CD4-positive, alpha-beta memory T cell (primary cell): ENCODE measurements around the gene MEGF11. TPM values are rescaled to one million over a fixed set of nuclear protein-coding genes. Genes with fewer than 3 reads are reported as not detected.
A peak's percentile ranks its signal among the peaks of the same experiment; 100 is the strongest.

ENCODE experiments used
- CTCF ChIA-PET: fragments of 350-600 bp; sonication (Branson Sonifier 250); formaldehyde crosslinking; loops from one replicate; lab custom pipeline; 2021; ENCODE audit warnings: inconsistent platforms; ENCODE audit not compliant: partially characterized antibody; lab: Charles Lee
- POLR2A ChIA-PET: fragments of 350-600 bp; sonication (Branson Sonifier 250); formaldehyde crosslinking; loops from one replicate; lab custom pipeline; 2021; ENCODE audit not compliant: partially characterized antibody; lab: Charles Lee
- DNase-seq, 5 donors: peaks; one replicate each; pipeline versions ENCODE4 v3.0.0 to v3.0.0-alpha.2; 2020 to 2022; ENCODE audit warnings: mixed read lengths in 1 of 5
- H3K27ac ChIP-seq: one replicate; pipeline ENCODE4 v1.7.0; 2013; ENCODE audit warnings: low read depth, low read length
- H3K27me3 ChIP-seq: 2 replicates; pipeline ENCODE4 v1.7.0; 2013; ENCODE audit warnings: mild to moderate bottlenecking, low read length, moderate library complexity; ENCODE audit not compliant: insufficient read depth
- H3K36me3 ChIP-seq: 2 replicates; pipeline ENCODE4 v1.7.0; 2013; ENCODE audit warnings: mild to moderate bottlenecking, low read length, moderate library complexity; ENCODE audit not compliant: insufficient read depth
- H3K4me1 ChIP-seq: 2 replicates; pipeline ENCODE4 v1.7.0; 2013; ENCODE audit warnings: mild to moderate bottlenecking, low read length, moderate library complexity; ENCODE audit not compliant: insufficient read depth
- H3K4me3 ChIP-seq, 2 donors: one replicate each; pipeline ENCODE4 v1.7.0; 2013; ENCODE audit warnings: low read length in 2 of 2, mild to moderate bottlenecking in 1 of 2
- H3K9me3 ChIP-seq, 2 donors: one replicate each; pipeline ENCODE4 v1.7.0; 2013; ENCODE audit warnings: low read length in 2 of 2, control low read depth in 1 of 2; ENCODE audit not compliant: control insufficient read depth in 1 of 2
- H3K27ac Mint-ChIP-seq, 7 donors: one replicate each; pipeline ENCODE4 v1.8.0; 2020 to 2021; ENCODE audit warnings: mixed read lengths in 7 of 7, mild to moderate bottlenecking in 6 of 7, inconsistent platforms in 3 of 7, moderate library complexity in 3 of 7
- H3K27me3 Mint-ChIP-seq, 2 donors: one replicate each; pipeline ENCODE4 v1.8.0; 2020 to 2021; ENCODE audit warnings: mixed read lengths in 2 of 2
- H3K36me3 Mint-ChIP-seq, 2 donors: one replicate each; pipeline ENCODE4 v1.8.0; 2020 to 2021; ENCODE audit warnings: mixed read lengths in 2 of 2, inconsistent platforms in 1 of 2, mild to moderate bottlenecking in 1 of 2
- H3K4me1 Mint-ChIP-seq, 4 donors: one replicate each; pipeline ENCODE4 v1.8.0; 2020 to 2021; ENCODE audit warnings: mixed read lengths in 4 of 4, mild to moderate bottlenecking in 1 of 4
- H3K4me3 Mint-ChIP-seq, 8 donors: one replicate each; pipeline ENCODE4 v1.8.0; 2020 to 2021; ENCODE audit warnings: mixed read lengths in 8 of 8, mild to moderate bottlenecking in 7 of 8, moderate library complexity in 6 of 8, inconsistent platforms in 3 of 8
- H3K9me3 Mint-ChIP-seq, 8 donors: one replicate each; pipeline ENCODE4 v1.8.0; 2020 to 2021; ENCODE audit warnings: mixed read lengths in 8 of 8, mild to moderate bottlenecking in 5 of 8, inconsistent platforms in 3 of 8, moderate library complexity in 1 of 8
- intact Hi-C: fragments of 100-400 bp; cut with micrococcal nuclease; formaldehyde crosslinking; loops from one replicate; pipeline ENCODE4 v1.15.1; 2023
- polyA plus RNA-seq, 2 donors: library from polyadenylated mRNA; unstranded; fragments of 300-500 nt; fragmentation: Illumina TruSeq; gene quantifications; one replicate each; pipeline ENCODE4 v1.2.3, GENCODE V29; 2021
- total RNA-seq, 2 experiments: library from RNA; stranded (reverse); gene quantifications; one replicate each; pipeline ENCODE4 v1.2.3, GENCODE V29; 2021

MEGF11 gene
- total and polyA plus RNA-seq, 4 experiments from 2014 or later, result 0.69 TPM; not detected in 3

GRCh38 chr15:66099950-66100671 is 153.4 kb downstream of the MEGF11 start:
- H3K27me3 ChIP-seq, result no peaks in the 10 kb centered on the region
- CTCF ChIA-PET, result no interaction called here
- H3K36me3 Mint-ChIP-seq, result no peaks in the 10 kb centered on the region
- H3K27me3 Mint-ChIP-seq, result peaks cover 2 to 8% of the 10 kb centered on the region in 2 donors
- H3K9me3 ChIP-seq, result no peaks in the 10 kb centered on the region
- intact Hi-C loops, result no loop called here
- H3K4me1 Mint-ChIP-seq, result peaks cover 0 to 6% (median 0%) of the 10 kb centered on the region in 4 donors
- H3K4me3 Mint-ChIP-seq, result no peak overlapping the region
- H3K27ac ChIP-seq, result no peak overlapping the region
- no peak for DNase-seq
- H3K9me3 Mint-ChIP-seq, result no peaks in the 10 kb centered on the region
- POLR2A ChIA-PET, result no interaction called here
- H3K27ac Mint-ChIP-seq, result no peak overlapping the region
- no peak overlapping the region for H3K4me3 ChIP-seq
- no peaks in the 10 kb centered on the region for H3K4me1 ChIP-seq
- no peaks in the 10 kb centered on the region for H3K36me3 ChIP-seq

DNA sequence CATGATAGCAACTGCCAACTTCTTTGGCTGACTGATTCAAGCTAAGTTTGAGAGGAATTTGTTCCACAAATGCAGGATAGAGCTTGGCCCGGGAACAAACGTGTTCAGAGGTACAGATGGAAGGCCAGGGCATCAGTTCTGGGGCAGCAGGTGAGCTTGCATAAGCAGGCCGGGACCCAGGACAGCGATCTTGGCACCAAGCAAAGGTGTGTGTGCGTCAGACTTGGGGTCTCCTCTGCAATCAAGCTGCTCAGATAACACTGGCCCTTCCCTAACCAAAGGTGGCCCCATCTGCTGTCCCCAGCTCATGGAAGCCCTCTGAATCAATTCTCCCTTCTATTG is 155.6 kb downstream of the MEGF11 start:
- no peak overlapping the region for H3K27ac Mint-ChIP-seq
- H3K27me3 Mint-ChIP-seq, result peaks cover 3 to 6% of the 10 kb centered on the region in 2 donors
- H3K36me3 Mint-ChIP-seq, result no peaks in the 10 kb centered on the region
- H3K4me3 ChIP-seq, result no peak overlapping the region
- H3K4me1 Mint-ChIP-seq, result peaks cover 0 to 6% (median 0%) of the 10 kb centered on the region in 4 donors
- POLR2A ChIA-PET, result no interaction called here
- no peaks in the 10 kb centered on the region for H3K27me3 ChIP-seq
- H3K9me3 ChIP-seq, result no peaks in the 10 kb centered on the region
- intact Hi-C loops, result no loop called here
- H3K9me3 Mint-ChIP-seq, result no peaks in the 10 kb centered on the region
- no peaks in the 10 kb centered on the region for H3K4me1 ChIP-seq
- H3K36me3 ChIP-seq, result no peaks in the 10 kb centered on the region
- H3K27ac ChIP-seq, result no peak overlapping the region
- no peak overlapping the region for H3K4me3 Mint-ChIP-seq
- CTCF ChIA-PET, result interaction anchor here (1.4 kb wide), 1 partner anchor 15 kb away, joined by 3 read pairs; no protein-coding TSS in a partner anchor
- DNase-seq, result no peak

DNA sequence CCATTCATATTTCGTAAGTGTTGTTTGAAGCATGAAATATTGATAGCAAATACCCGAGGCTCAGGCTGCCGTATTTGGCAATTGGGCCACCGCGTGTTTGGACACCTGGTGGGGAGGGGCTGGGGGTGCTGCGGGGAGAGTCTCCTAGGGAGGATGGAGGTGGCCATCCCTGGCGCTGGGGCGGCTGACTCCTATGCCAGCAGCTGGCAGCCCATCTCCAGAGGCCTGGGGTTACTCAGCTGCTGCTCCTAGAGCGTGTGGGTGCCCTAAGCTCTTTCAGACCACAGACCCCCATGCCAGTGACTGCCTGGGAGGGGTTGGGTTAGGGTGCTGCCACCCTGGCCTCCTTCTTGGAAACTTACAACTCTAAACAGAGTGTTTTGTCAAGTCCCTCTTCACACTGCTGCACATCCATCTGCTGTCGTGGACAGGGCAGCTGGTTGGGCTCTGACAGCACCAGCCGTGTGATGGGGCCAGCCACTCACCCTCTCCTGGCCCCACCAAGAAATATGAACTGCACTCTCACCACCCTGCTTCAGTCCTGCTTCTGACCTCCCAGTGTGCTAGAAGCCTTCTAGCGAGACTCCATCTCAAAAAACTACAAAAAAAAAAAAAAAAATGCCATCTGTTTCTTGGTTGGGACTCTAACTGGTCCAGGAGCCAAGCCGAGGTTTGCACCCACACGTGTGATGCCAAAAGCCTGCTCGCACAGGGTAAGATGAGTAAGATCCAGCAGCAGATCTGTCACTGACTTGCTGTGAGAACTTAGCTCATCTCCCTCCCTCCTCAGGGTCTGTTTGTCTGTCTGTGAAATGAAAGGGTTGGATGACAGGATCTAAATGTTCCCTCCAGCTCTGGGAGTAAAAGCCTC is 156.2 kb downstream of the MEGF11 start:
- H3K27ac ChIP-seq, result no peak overlapping the region
- CTCF ChIA-PET, result interaction anchor here (1.4 kb wide), 1 partner anchor 14 kb away, joined by 3 read pairs; no protein-coding TSS in a partner anchor

GRCh38 chr15:66096688-66097058 is 156.9 kb downstream of the MEGF11 start:
- Histone ChIP-seq H3K9me3 (no peaks in the 10 kb centered on the region), H3K36me3 (no peaks in the 10 kb centered on the region), H3K4me1 (no peaks in the 10 kb centered on the region), H3K4me3 (no peak overlapping the region), H3K27me3 (no peaks in the 10 kb centered on the region), H3K27ac (no peak overlapping the region)
- intact Hi-C loops, result no loop called here
- H3K27ac Mint-ChIP-seq, result no peak overlapping the region
- DNase-seq, result no peak
- peaks cover 5 to 6% of the 10 kb centered on the region in 2 donors for H3K27me3 Mint-ChIP-seq
- H3K4me3 Mint-ChIP-seq, result no peak overlapping the region
- peaks cover 0 to 6% (median 0%) of the 10 kb centered on the region in 4 donors for H3K4me1 Mint-ChIP-seq
- ChIA-PET POLR2A (no interaction called here), CTCF (interaction anchor here (1.4 kb wide), 1 partner anchor 13 kb away, joined by 3 read pairs; no protein-coding TSS in a partner anchor)
- H3K9me3 Mint-ChIP-seq, result no peaks in the 10 kb centered on the region
- no peaks in the 10 kb centered on the region for H3K36me3 Mint-ChIP-seq

More for the DNA sequence above, 156.2 kb downstream of the MEGF11 start:
- H3K4me1 ChIP-seq, result no peaks in the 10 kb centered on the region
- H3K9me3 ChIP-seq, result no peaks in the 10 kb centered on the region
- Mint-ChIP-seq H3K36me3 (no peaks in the 10 kb centered on the region), H3K27me3 (peaks cover 5 to 6% of the 10 kb centered on the region in 2 donors), H3K4me3 (no peak overlapping the region), H3K9me3 (no peaks in the 10 kb centered on the region), H3K4me1 (peaks cover 0 to 6% (median 0%) of the 10 kb centered on the region in 4 donors), H3K27ac (no peak overlapping the region)
- H3K27me3 ChIP-seq, result no peaks in the 10 kb centered on the region
- no peaks in the 10 kb centered on the region for H3K36me3 ChIP-seq
- no peak overlapping the region for H3K4me3 ChIP-seq
- intact Hi-C loops, result no loop called here
- POLR2A ChIA-PET, result no interaction called here
- DNase-seq, result no peak

DNA sequence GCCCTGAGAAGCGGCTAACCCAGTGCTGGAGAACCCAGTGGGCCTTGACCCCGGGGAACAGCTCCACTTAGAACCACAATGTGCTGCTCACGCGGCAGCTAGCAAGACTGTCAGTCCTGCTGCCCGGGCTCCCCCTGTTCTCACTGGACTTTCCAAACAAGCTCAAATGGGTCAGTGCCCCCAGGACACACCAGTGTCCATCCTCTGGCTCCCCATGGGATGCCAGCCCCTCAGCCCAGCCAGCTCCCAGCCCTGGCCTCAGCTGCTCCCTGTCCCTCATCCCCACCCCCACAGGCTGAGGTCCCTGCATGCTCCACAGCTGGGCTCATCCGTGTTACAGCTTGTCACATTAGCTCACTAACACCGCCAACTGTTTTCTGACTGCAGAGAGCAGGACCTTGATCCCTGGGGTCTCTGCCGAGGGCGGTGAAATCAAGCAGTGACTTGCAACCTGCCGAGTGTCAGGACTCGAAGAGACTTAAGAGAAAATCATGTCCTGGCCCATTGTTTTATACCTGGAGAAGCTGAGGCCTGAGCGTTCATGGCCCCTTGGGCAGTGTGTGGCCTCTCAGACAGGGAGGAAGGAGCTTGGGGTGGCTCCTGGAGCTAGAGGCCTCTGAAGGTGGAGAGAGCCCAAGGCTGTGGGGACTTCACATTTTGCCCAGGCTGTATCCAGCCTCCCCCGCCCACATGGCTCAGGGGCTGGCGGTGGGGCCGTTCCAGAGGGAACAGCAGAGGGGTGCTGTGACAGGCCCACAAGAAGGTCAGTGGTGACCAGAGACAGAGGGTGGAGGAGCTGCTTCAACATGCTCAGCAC is 157.5 kb downstream of the MEGF11 start:
- peak overlapping the region in 1 of 8 donors; percentile 59 for H3K4me3 Mint-ChIP-seq
- DNase-seq, result no peak
- Histone ChIP-seq H3K27ac (no peak overlapping the region), H3K36me3 (no peaks in the 10 kb centered on the region), H3K9me3 (no peaks in the 10 kb centered on the region), H3K4me3 (no peak overlapping the region), H3K27me3 (no peaks in the 10 kb centered on the region), H3K4me1 (no peaks in the 10 kb centered on the region)
- no peak overlapping the region for H3K27ac Mint-ChIP-seq
- H3K9me3 Mint-ChIP-seq, result no peaks in the 10 kb centered on the region
- intact Hi-C loops, result no loop called here
- ChIA-PET POLR2A (no interaction called here), CTCF (interaction anchor here (1.4 kb wide), 1 partner anchor 13 kb away, joined by 3 read pairs; no protein-coding TSS in a partner anchor)
- peaks cover 4 to 7% of the 10 kb centered on the region in 2 donors for H3K27me3 Mint-ChIP-seq
- H3K36me3 Mint-ChIP-seq, result no peaks in the 10 kb centered on the region
- peaks cover 0 to under 1% (median 0%) of the 10 kb centered on the region in 4 donors for H3K4me1 Mint-ChIP-seq

DNA sequence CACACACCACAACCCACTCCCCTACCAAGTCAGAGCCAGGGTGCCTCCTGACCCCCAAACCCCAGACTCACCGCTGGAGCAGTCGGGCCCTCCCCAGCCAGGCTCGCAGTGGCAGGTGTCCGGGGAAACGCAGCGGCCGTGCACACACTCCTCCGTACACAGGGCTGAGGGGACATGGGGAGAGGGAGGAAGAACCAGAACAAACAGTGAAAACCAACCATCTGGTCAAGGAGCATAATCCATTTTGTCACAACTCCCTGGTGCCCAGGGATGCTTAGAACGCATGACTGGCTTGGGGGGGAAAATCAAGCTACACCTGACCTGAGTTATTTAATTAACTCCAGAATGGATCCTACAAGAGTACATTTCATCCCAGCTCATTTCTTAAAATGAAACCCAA is 159.2 kb downstream of the MEGF11 start:
- Histone ChIP-seq H3K4me3 (no peak overlapping the region), H3K9me3 (no peaks in the 10 kb centered on the region), H3K27me3 (no peaks in the 10 kb centered on the region), H3K27ac (no peak overlapping the region), H3K36me3 (no peaks in the 10 kb centered on the region), H3K4me1 (no peaks in the 10 kb centered on the region)
- Mint-ChIP-seq H3K4me1 (no peaks in the 10 kb centered on the region), H3K36me3 (no peaks in the 10 kb centered on the region), H3K27me3 (peaks cover 4 to 6% of the 10 kb centered on the region in 2 donors), H3K9me3 (no peaks in the 10 kb centered on the region), H3K4me3 (no peak overlapping the region), H3K27ac (no peak overlapping the region)
- POLR2A ChIA-PET, result no interaction called here
- CTCF ChIA-PET, result no interaction called here
- DNase-seq, result no peak
- intact Hi-C loops, result no loop called here
